HG03159 (cell line): ENCODE measurements around the gene USH1G.
"Not testable (repeated sequence)": the region's sequence is repeated elsewhere in the genome, so short reads cannot be mapped to it uniquely, and the experiment has no call there.

ENCODE experiments used
- ATAC-seq: cut with Tn5 transposase; IDR thresholded peaks from one replicate; pipeline ENCODE4 v1.9.1; 2021; ENCODE audit warnings: mild to moderate bottlenecking, moderate library complexity; ENCODE audit not compliant: unreplicated experiment

USH1G gene

GRCh38 chr17:74935585-74936469, 12.8 kb upstream of the USH1G start, which contains the start of gene OTOP3:
Gene OTOP3 (plus strand): TSS chr17:74935898. CDS start chr17:74935922, 24 bp downstream.
- ATAC-seq, result no peak

GRCh38 chr17:74935048-74935447, 12.0 kb upstream of the USH1G start:
- no peak for ATAC-seq

- ATAC-seq, result no peak
Measured at GRCh38 chr17:74930535-74931036, 7.5 kb upstream of the USH1G start.

- no peak for ATAC-seq
Measured at GRCh38 chr17:74928786-74929185, 5.7 kb upstream of the USH1G start.

GRCh38 chr17:74925242-74925641, 2.2 kb upstream of the USH1G start:
- no peak for ATAC-seq

GRCh38 chr17:74924250-74924948, 1.3 kb upstream of the USH1G start, which contains the start of gene OTOP2:
Gene OTOP2 (plus strand): TSS chr17:74924273. CDS start chr17:74924633, 360 bp downstream.
- ATAC-seq, result no peak

- ATAC-seq, result no peak
Measured at GRCh38 chr17:74923538-74924249, 639 bp upstream of the USH1G start.

GRCh38 chr17:74922172-74922571, 883 bp downstream of the USH1G start:
- ATAC-seq, result no peak

GRCh38 chr17:74921769-74922168, 1.3 kb downstream of the USH1G start:
- no peak for ATAC-seq

- no peak for ATAC-seq
Measured at GRCh38 chr17:74921026-74921681, 1.9 kb downstream of the USH1G start.

GRCh38 chr17:74920642-74921025, 2.4 kb downstream of the USH1G start:
- no peak for ATAC-seq

- ATAC-seq, result no peak
Measured at GRCh38 chr17:74920306-74920620, 2.8 kb downstream of the USH1G start.

GRCh38 chr17:74919440-74920305, 3.4 kb downstream of the USH1G start:
- ATAC-seq, result no peak

GRCh38 chr17:74918906-74919305, 4.1 kb downstream of the USH1G start:
- no peak for ATAC-seq

- ATAC-seq, result no peak
Measured at GRCh38 chr17:74917430-74917829, 5.6 kb downstream of the USH1G start.

- no peak for ATAC-seq
Measured at GRCh38 chr17:74916851-74917199, 6.2 kb downstream of the USH1G start.

- ATAC-seq, result no peak
Measured at GRCh38 chr17:74916136-74916850, 6.8 kb downstream of the USH1G start.

- ATAC-seq, result not testable (repeated sequence)
Measured at GRCh38 chr17:74911423-74911822, 11.6 kb downstream of the USH1G start.

- ATAC-seq, result not testable (repeated sequence)
Measured at GRCh38 chr17:74909097-74909496, 14.0 kb downstream of the USH1G start.
